CMK (cell line): ENCODE data around the gene CNTNAP2.
"Not testable (repeated sequence)": the region's sequence is repeated elsewhere in the genome, so short reads cannot be mapped to it uniquely, and the experiment has no call there.

ENCODE experiments used
- DNase-seq: peaks from one replicate; pipeline ENCODE4 v3.0.0-alpha.2; 2010; ENCODE audit warnings: low read depth

CNTNAP2 gene

GRCh38 chr7:146889806-146890555 lies 773.4 kb downstream of the CNTNAP2 start:
- DNase-seq, result no peak

DNA sequence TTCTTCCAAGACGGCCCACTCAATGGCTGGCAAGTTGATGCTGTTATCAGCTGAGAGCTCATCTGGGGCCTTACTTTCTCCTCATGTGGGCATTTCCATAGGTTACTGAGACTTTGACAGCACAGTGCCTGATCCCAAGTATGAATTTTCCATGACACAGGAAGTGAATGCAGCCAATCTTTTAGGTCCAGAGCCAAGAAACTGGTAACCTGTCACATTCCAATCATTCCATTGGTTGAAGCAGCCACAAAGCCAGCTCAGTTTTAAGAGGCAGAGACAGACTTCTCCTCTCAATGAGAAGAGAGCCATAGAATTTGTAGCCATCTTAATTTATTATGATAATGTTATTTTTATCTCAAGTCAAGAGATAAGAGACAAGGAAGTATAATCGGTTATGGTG lies 775.5 kb downstream of the CNTNAP2 start:
- DNase-seq, result no peak

DNA sequence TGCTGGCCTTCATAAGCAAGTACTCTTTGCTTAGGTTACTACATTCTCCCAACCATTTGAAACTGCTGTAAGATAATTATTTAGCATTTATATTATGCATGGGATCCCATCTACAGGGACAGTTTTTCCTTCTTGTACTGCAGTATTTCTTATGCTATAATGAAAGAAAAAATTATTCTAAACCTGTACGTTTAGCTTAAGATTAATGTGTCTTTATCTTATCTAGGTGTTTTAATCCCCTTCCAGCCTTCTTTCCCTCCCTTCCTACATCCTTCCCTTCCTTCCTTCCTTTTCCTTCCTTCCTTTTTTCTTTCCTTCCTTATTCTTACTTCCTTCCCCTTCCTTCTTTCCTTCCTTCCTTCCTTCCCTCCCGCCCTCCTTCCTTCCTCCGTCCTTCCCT lies 778.3 kb downstream of the CNTNAP2 start:
- DNase-seq, result no peak

- DNase-seq, result no peak
Observed at GRCh38 chr7:146902266-146902665, 785.7 kb downstream of the CNTNAP2 start.

DNA sequence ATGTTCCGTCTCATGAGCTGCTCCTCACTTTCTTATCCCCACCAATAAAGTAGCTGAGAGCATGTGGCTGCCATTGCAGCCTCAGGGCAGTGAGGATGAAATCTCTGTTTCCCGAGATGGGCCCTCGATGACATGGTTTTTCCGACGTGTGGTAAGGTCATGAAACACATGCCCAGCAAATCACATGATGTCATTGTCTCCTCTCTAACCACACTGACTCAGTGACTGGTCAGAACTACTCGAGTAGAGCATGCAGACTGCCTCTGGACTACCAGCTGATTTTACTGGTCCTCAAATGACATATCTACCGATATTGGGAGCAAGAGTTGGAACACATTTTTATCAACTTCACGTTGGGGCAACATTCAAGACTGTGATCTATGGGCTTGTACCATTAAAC lies 786.1 kb downstream of the CNTNAP2 start:
- no peak for DNase-seq

DNA sequence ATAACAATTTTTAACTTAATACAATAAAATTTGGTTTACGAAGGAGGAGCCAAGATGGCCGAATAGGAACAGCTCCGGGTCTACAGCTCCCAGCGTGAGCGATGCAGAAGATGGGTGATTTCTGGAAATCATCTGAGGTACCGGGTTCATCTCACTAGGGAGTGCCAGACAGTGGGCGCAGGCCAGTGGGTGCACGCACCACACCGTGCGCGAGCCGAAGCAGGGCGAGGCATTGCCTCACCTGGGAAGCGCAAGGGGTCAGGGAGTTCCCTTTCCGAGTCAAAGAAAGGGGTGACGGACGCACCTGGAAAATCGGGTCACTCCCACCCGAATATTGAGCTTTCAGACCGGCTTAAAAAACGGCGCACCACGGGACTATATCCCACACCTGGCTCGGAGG lies 789.1 kb downstream of the CNTNAP2 start:
- DNase-seq, result not testable (repeated sequence)

DNA sequence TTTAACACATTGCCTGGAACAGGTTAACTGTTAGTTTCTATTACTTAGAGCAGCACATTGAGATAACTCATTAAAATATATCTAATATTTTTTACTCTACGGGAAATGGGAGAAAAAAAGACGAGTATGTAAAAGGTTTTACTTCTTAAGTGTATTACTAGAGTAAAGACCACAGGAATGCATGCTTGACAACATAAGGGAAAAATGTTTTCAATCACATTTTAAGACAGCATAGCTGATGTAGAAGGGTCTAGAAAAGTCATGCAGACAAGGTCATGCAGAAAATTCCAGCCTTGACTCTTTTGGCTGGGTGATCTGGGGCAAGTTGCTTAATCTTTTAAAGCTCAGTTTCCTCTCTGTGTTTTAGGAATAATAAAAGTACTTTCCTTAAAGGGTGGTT lies 806.2 kb downstream of the CNTNAP2 start:
- no peak for DNase-seq

GRCh38 chr7:146926841-146927240 lies 810.2 kb downstream of the CNTNAP2 start:
- no peak for DNase-seq

DNA sequence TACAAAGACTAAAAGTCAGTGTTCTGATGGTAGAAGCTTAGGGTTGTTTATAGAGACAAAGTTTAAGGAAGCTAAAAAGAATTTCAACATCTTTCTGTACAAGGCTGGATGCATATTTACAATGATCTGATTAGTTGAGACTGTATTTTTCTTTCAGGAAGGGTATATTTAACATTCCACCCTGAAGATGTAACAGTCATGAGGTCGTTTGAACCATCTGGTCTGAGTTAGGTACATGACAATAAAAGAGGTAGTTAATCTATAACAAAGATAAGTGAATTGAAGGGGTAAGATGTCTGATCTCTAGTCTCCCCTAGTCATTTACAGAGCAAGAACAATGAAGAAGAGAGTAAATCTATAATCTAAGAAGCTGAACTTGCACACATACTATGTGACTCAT lies 821.2 kb downstream of the CNTNAP2 start:
- DNase-seq, result no peak

GRCh38 chr7:146943483-146943882 lies 826.9 kb downstream of the CNTNAP2 start:
- DNase-seq, result no peak

GRCh38 chr7:146948703-146949102 lies 832.1 kb downstream of the CNTNAP2 start:
- DNase-seq, result no peak

- DNase-seq, result no peak
Observed at GRCh38 chr7:146956321-146956720, 839.7 kb downstream of the CNTNAP2 start.

DNA sequence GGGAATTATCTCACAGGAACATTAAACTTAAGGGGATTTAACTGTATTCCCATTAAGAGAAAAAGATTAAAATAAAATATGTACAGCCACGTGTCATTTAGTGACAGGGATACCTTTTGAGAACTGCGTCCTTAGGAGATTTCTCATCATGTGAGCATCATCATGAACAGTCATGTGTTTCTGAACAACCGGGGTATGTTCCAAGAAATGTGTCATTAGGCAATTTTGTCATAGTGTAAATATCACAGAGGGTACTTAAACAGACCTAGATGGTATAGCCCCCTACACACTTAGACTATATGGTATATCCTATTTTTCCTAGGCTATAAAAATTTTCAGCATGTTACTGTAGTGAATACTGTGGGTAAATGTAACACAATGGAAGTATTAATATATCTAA lies 840.3 kb downstream of the CNTNAP2 start:
- DNase-seq, result no peak

GRCh38 chr7:146960773-146961391 lies 844.3 kb downstream of the CNTNAP2 start:
- no peak for DNase-seq

DNA sequence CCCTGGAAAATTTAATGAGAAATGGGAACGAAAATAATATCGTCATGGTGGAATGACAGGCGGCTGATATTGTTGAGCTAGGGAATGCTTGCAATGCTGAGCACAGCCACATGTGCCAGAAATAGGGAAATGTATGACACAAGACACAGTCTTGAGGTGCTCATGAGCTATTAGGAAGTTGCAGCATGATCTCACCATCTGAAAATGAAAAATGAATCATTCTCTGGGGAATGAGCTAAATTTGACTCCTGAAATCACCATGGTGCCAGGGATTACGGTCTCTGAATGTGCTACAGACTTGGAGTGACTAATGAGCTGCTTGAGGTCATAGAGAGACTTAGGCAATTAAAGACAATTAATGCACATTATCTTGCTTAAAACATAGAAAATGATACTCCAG lies 845.0 kb downstream of the CNTNAP2 start:
- DNase-seq, result no peak

DNA sequence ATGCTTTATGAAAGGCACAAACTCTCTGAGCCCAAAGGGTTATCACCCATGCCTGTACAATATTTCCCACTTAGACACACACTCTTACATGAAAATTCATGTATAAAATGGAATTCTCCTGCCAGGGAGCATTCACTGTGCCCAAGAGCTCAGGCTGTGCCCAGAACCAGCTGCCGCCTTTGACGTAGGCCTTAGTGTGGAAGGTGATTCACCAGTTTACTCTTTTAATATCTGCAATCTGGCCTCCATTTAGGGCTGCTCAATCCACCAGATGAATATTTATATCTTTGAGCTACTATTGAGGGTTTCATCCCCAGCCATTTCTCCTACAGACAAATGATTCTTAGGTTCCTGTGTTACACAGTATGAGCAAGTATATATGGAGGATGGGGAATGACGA lies 849.7 kb downstream of the CNTNAP2 start:
- no peak for DNase-seq

DNA sequence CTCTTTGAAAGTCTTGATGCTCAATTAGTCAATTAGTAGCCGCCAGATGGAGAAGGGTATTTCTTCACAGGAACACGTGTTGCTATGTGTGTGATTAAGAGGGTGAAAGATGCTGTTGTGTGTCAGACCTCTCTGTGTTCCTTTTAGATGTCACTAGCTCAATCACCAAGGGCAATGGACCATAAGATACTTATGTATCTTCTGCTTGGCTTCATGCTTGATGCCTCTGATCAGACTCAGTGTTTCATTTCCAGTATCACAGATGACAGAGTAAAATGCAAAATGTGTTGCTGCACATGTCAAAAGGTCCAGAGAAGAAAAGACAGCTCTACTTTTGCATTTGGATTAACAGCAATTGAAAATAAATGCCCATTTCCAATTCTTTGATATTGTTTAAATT lies 865.9 kb downstream of the CNTNAP2 start:
- DNase-seq, result no peak

- DNase-seq, result no peak
Observed at GRCh38 chr7:146991596-146991995, 875.0 kb downstream of the CNTNAP2 start.

DNA sequence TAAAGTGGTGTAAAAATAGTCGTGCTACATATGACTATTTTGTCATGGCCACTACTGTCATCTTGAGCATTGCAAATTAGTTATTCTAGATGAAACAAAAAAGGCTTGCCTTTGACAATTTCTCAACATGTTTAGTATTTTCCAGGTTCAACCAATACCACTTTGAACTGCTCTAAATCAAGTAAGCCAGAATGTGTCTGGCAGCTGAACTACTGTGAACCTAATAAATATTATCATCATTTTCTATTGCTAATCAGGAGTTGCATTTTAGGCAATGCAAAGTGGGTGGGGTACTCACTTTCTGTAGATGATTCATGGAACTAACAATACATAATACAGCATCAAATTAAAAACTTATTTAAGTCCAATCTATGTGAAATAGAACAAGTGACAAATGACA lies 877.2 kb downstream of the CNTNAP2 start:
- DNase-seq, result no peak

GRCh38 chr7:147008530-147008929 lies 891.9 kb downstream of the CNTNAP2 start:
- no peak for DNase-seq

DNA sequence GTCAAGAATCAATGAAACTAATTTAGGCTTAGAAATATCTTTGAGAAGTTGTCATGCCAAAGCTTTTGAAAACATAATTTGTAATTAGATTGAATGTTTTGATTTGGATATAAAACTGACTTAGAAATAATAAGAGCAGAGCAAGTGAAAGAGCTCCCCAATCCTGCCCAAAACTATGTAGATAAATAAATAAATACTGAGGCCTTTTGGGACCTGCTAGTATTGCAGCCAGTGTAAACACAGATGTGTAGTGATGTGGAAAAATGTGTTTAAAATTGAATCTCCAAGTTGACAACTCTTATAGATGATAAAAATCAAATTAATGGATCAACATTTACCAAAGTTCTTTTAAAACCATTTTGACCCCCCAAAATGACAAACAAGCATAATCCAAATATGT lies 896.1 kb downstream of the CNTNAP2 start:
- no peak for DNase-seq

DNA sequence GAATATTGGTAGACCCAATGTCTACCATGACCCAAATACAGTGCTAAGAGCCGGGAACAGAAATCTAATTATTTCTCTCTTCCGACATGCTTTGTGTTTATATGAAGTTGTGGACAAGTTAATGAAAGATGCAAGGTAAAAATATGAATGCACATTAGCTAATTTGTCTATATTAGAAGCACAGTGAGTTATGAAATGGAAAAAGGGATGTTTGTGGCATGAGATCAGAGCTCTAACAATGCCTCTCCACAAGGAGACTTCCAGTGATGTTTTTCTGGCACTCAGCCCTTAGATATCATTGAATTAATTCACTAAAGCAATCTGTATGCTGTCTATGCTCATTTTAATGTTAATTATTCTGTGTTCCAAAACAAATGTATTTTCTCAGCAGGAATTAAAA lies 897.2 kb downstream of the CNTNAP2 start:
- DNase-seq, result no peak

DNA sequence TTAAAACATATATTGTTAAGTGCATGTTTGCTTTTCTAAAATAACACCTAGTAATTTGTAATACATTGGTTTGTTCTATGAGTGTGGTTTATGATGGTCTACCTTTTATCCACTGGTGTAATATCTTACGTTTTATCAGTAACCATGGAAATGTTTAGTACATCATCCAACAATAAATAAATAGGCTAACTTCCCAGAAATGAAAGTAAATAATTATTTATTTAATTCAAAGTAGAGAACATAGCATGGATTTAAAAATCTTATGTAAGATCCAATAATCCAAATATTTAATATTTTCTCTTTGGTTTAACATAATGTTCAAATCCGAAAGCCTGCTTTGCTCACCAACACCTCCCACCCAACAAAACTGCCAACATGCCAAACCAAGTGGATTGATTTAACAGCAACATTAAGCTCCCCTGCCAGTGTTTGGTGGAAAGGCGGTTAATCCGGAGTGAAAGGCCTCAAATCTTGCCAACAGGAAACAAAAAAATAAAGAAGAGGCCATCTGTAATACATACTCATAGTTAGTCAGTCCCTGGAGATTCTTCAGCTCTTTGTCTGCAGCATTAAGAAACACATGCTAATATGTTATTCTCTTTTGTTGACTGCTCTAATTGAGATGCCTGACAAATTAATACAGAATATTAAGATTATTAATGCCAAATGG lies 897.8 kb downstream of the CNTNAP2 start:
- no peak for DNase-seq
